ENCODE measurements around the gene PDE6A. TPM values are rescaled to one million over a fixed set of nuclear protein-coding genes. Genes with fewer than 3 reads are reported as not detected.

The PDE6A gene
- total and polyA plus RNA-seq, 8 donors = 0.14 to 0.24 (median 0.18) TPM; not detected in 2

DNA sequence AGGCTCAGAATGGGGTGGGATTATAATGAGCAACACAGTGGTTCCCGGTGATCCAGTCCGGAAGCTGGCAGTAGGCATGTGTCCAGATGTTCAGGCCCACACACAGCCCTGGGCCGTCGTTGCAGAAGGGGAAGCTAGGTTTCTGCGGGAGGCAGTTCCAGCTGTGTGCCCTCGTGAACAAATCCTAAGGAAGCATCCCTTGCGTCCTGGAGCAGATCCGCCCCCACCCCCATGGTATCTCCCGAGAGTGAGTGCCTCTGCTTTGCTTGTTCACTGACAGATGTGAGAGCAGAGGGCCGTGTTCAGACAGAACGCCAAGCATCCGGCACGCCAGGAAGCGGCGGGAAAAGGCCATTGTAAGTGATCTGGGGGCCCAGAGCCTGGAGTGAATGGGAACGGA is 104.8 kb downstream of the PDE6A start:
- TF ChIP-seq, protein P1, sequence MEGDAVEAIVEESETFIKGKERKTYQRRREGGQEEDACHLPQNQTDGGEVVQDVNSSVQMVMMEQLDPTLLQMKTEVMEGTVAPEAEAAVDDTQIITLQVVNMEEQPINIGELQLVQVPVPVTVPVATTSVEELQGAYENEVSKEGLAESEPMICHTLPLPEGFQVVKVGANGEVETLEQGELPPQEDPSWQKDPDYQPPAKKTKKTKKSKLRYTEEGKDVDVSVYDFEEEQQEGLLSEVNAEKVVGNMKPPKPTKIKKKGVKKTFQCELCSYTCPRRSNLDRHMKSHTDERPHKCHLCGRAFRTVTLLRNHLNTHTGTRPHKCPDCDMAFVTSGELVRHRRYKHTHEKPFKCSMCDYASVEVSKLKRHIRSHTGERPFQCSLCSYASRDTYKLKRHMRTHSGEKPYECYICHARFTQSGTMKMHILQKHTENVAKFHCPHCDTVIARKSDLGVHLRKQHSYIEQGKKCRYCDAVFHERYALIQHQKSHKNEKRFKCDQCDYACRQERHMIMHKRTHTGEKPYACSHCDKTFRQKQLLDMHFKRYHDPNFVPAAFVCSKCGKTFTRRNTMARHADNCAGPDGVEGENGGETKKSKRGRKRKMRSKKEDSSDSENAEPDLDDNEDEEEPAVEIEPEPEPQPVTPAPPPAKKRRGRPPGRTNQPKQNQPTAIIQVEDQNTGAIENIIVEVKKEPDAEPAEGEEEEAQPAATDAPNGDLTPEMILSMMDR (IDR thresholded peaks at IDR 0.05) = no peak
- intact Hi-C loops (cut with DNase I) = loop anchor here in 1 of 2 donors (10.0 kb wide), 1 partner anchor 145 kb away; no protein-coding TSS in a partner anchor
- H3K4me1 ChIP-seq = peaks cover 0 to 4% of the 10 kb centered on the region in 2 donors
- H3K27ac ChIP-seq = peak overlapping the region; percentile 53 to 65
- H3K36me3 ChIP-seq = peaks cover 0 to 6% of the 10 kb centered on the region in 2 donors
- DNase-seq (peak in 1 of 4 donors; percentile 54), ATAC-seq (no peak)
- no peaks in the 10 kb centered on the region for H3K9me3 ChIP-seq
- no peaks in the 10 kb centered on the region for H3K27me3 ChIP-seq
- H3K4me3 ChIP-seq = no peak overlapping the region

DNA sequence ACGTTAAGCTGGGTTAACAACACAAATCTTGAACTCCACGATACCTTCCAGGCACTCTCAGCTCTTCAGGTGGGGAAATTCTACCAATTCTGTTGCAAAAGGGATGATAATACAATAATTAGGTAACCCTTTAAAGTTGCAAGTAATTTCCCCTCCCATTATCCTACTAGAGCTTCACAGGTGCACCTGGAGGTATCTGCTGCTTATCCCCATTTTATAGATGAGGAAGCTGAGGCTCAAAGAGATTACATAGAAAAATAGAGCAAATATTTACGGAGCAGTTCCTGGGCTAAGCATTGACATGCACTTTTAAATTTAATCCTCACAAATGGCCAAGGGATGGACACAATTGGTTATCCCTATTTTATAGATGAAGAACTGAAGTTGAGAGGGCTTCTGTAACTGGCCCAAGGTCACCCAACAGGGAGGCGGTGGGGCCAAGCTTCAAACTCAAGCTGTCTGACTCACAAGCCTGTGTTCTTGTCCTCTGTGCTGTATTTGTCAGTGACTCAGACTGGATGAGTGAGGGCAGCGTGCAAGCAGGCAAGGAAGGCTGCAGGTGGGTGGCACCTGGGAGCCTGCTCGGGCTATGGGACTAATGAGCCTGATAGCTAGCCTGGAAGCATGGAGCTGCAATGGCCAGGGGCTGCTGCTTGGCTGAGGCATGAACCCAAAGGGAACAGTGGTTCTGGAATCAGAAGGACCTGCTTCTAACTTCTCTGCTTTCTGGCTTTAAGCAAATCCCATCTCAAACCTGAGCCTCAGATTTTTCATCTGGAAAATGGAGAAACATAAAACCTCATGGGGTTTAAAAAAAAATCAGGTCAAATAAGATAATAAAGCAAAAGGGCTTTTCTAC is 105.5 kb downstream of the PDE6A start:
- TF ChIP-seq, protein P1 (IDR thresholded peaks at IDR 0.05) = no peak
- DNase-seq (no peak), ATAC-seq (peak; percentile 26)
- H3K27me3 ChIP-seq = no peaks in the 10 kb centered on the region
- H3K9me3 ChIP-seq = no peaks in the 10 kb centered on the region
- peaks cover 0 to 6% of the 10 kb centered on the region in 2 donors for H3K36me3 ChIP-seq
- intact Hi-C loops (cut with DNase I) = loop anchor here in 1 of 2 donors (10.0 kb wide), 1 partner anchor 146 kb away; no protein-coding TSS in a partner anchor
- no peak overlapping the region for H3K4me3 ChIP-seq
- peaks cover 0 to 4% of the 10 kb centered on the region in 2 donors for H3K4me1 ChIP-seq
- peak overlapping the region in 1 of 2 donors; percentile 65 for H3K27ac ChIP-seq

DNA sequence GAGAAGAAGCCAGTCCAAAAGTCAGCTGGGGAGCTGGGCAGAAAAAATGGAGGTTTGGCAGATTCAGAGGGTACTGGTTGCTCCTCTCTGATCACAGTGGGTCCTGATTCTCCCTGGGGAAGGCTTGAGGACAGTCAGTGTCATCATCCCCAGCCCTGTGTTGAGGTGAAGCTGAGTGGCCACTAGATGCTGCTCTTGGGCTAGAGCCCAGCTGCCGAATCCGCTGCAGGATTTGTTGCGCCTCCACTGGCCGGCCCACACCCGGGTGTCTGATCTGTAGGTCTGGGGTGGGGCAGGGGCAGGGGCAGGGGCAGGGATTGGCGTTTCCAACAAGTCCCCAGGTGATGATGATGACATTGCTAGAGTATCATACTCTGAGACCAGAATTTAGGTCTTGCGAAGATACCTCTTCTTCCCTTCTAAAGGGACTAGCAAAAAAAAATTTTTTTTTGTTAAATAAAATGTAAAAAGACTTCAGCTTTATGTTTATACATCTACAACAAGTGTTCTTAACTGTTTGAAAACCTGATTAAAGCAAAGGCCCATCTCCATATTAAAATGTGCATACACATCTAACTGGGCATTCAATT is 106.8 kb downstream of the PDE6A start:
- no peaks in the 10 kb centered on the region for H3K27me3 ChIP-seq
- H3K4me3 ChIP-seq = no peak overlapping the region
- H3K9me3 ChIP-seq = no peaks in the 10 kb centered on the region
- H3K27ac ChIP-seq = no peak overlapping the region
- H3K36me3 ChIP-seq = peaks cover 0 to 7% of the 10 kb centered on the region in 2 donors
- ATAC-seq (peak; percentile 75), DNase-seq (peak in 2 of 4 donors; percentile 54 to 63)
- intact Hi-C loops (cut with DNase I) = loop anchor here in 1 of 2 donors (10.0 kb wide), 1 partner anchor 147 kb away; no protein-coding TSS in a partner anchor
- TF ChIP-seq, protein P1 (IDR thresholded peaks at IDR 0.05) = peak; percentile 48 to 49
- H3K4me1 ChIP-seq = peaks cover 0 to 4% of the 10 kb centered on the region in 2 donors

DNA sequence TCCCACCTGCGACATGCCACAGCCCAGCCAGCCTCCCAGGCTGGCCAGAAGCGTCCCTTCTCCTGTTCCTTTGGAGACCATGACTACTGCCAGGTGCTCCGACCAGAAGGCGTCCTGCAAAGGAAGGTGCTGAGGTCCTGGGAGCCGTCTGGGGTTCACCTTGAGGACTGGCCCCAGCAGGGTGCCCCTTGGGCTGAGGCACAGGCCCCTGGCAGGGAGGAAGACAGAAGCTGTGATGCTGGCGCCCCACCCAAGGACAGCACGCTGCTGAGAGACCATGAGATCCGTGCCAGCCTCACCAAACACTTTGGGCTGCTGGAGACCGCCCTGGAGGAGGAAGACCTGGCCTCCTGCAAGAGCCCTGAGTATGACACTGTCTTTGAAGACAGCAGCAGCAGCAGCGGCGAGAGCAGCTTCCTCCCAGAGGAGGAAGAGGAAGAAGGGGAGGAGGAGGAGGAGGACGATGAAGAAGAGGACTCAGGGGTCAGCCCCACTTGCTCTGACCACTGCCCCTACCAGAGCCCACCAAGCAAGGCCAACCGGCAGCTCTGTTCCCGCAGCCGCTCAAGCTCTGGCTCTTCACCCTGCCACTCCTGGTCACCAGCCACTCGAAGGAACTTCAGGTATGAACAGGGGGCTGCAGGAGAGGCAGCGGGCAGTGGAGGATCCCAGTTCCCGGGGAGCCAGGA is 108.0 kb downstream of the PDE6A start:
- intact Hi-C loops (cut with DNase I) = loop anchor here in 1 of 2 donors (10.0 kb wide), 1 partner anchor 148 kb away; no protein-coding TSS in a partner anchor
- TF ChIP-seq, protein P1 (IDR thresholded peaks at IDR 0.05) = no peak
- peaks cover 0 to 14% of the 10 kb centered on the region in 2 donors for H3K36me3 ChIP-seq
- H3K4me1 ChIP-seq = peaks cover 0 to 4% of the 10 kb centered on the region in 2 donors
- no peaks in the 10 kb centered on the region for H3K9me3 ChIP-seq
- DNase-seq (no peak), ATAC-seq (no peak)
- H3K27ac ChIP-seq = no peak overlapping the region
- H3K27me3 ChIP-seq = no peaks in the 10 kb centered on the region
- no peak overlapping the region for H3K4me3 ChIP-seq
